Suprapubic skin (tissue), 4 donors: Measurements from ENCODE around the gene CXCR6. TPM values are rescaled to one million over a fixed set of nuclear protein-coding genes. Genes with fewer than 3 reads are reported as not detected.

ENCODE experiments used
- DNase-seq, 2 donors: peaks; one replicate each; pipeline ENCODE4 v3.0.0-alpha.2; 2019; ENCODE audit warnings: low spot score in 2 of 2
- H3K27ac ChIP-seq: fragments of 200-600 bp; sonication (generic); one replicate; pipeline ENCODE4 v1.5.1; 2019
- H3K27me3 ChIP-seq: fragments of 200-600 bp; sonication (generic); one replicate; pipeline ENCODE4 v1.5.1; 2019
- H3K36me3 ChIP-seq: fragments of 200-600 bp; sonication (generic); one replicate; pipeline ENCODE4 v1.5.1; 2019
- H3K4me1 ChIP-seq: fragments of 200-600 bp; sonication (generic); one replicate; pipeline ENCODE4 v1.5.1; 2019
- H3K4me3 ChIP-seq: fragments of 200-600 bp; sonication (generic); one replicate; pipeline ENCODE4 v1.5.1; 2019; ENCODE audit warnings: mild to moderate bottlenecking
- H3K9me3 ChIP-seq: fragments of 200-600 bp; sonication (generic); one replicate; pipeline ENCODE4 v1.5.1; 2019
- CTCF ChIP-seq, 2 donors: fragments of 200-600 bp in 1 of 2; fragments of 450-650 bp in 1 of 2; sonication (generic) in 1 of 2; IDR thresholded peaks; one replicate each; pipeline ENCODE4 v1.5.1; 2016 to 2019; ENCODE audit warnings: antibody characterized with exemption in 2 of 2, mild to moderate bottlenecking in 1 of 2, moderate library complexity in 1 of 2
- EP300 ChIP-seq: sonication (generic); formaldehyde crosslinking; IDR thresholded peaks from one replicate; pipeline ENCODE4 v1.6.1; 2017; ENCODE audit warnings: antibody characterized with exemption
- POLR2A ChIP-seq, 2 donors: fragments of 450-650 bp; IDR thresholded peaks; one replicate each; pipeline ENCODE4 v1.6.1; 2017; ENCODE audit warnings: antibody characterized with exemption in 2 of 2, mild to moderate bottlenecking in 2 of 2, moderate library complexity in 2 of 2
- POLR2AphosphoS5 ChIP-seq, 3 donors: sonication (generic); formaldehyde crosslinking; IDR thresholded peaks; one replicate each; pipeline ENCODE4 v1.6.1; 2017; ENCODE audit warnings: antibody characterized with exemption in 3 of 3
- WGBS: methylation state at CpG from one replicate; pipeline ENCODE4 v1.1.5; 2018; 5-methylcytosine and 5-hydroxymethylcytosine counted together
- total RNA-seq, 4 donors: library from RNA; depleted of rRNA; stranded (reverse); fragments of >200 nt; gene quantifications; one replicate each; pipeline ENCODE4 v1.1.0, GENCODE V29; 2016

CXCR6 gene
- total RNA-seq, 4 donors from 2014 or later = 0.23 to 0.59 TPM; not detected in 2

GRCh38 chr3:45975686-45976085, 32.4 kb downstream of the CXCR6 start:
- H3K36me3 ChIP-seq = peaks cover 64% of the 10 kb centered on the region
- H3K9me3 ChIP-seq = no peaks in the 10 kb centered on the region
- H3K4me3 ChIP-seq = no peak overlapping the region
- WGBS = 43% methylated on average over 5 of the region's 5 CpGs
- TF ChIP-seq POLR2AphosphoS5 (IDR thresholded peaks at IDR 0.05) (no peak), POLR2A (IDR thresholded peaks at IDR 0.05) (no peak), EP300 (no peak), CTCF (IDR thresholded peaks at IDR 0.05) (no peak)
- H3K27me3 ChIP-seq = no peaks in the 10 kb centered on the region
- H3K4me1 ChIP-seq = peaks cover 11% of the 10 kb centered on the region
- no peak for DNase-seq
- H3K27ac ChIP-seq = no peak overlapping the region

- peaks cover 72% of the 10 kb centered on the region for H3K36me3 ChIP-seq
- WGBS = 85% methylated on average over 6 of the region's 6 CpGs
- no peaks in the 10 kb centered on the region for H3K9me3 ChIP-seq
- no peak for TF ChIP-seq CTCF (IDR thresholded peaks at IDR 0.05)
- TF ChIP-seq EP300 = no peak
- TF ChIP-seq POLR2A (IDR thresholded peaks at IDR 0.05) = no peak
- TF ChIP-seq POLR2AphosphoS5 (IDR thresholded peaks at IDR 0.05) = no peak
- no peaks in the 10 kb centered on the region for H3K27me3 ChIP-seq
- H3K27ac ChIP-seq = no peak overlapping the region
- H3K4me1 ChIP-seq = peaks cover 11% of the 10 kb centered on the region
- no peak overlapping the region for H3K4me3 ChIP-seq
- no peak for DNase-seq
These were observed 33.2 kb downstream of the CXCR6 start for GRCh38 chr3:45976191-45977091.

- Histone ChIP-seq H3K4me3 (no peak overlapping the region), H3K9me3 (no peaks in the 10 kb centered on the region), H3K36me3 (peaks cover 85% of the 10 kb centered on the region), H3K27me3 (no peaks in the 10 kb centered on the region), H3K27ac (no peak overlapping the region), H3K4me1 (peaks cover 11% of the 10 kb centered on the region)
- no peak for DNase-seq
- 57% methylated on average over 5 of the region's 5 CpGs for WGBS
- TF ChIP-seq POLR2AphosphoS5 (IDR thresholded peaks at IDR 0.05) = no peak
- TF ChIP-seq POLR2A (IDR thresholded peaks at IDR 0.05) = no peak
- no peak for TF ChIP-seq CTCF (IDR thresholded peaks at IDR 0.05)
- no peak for TF ChIP-seq EP300
These were observed 34.9 kb downstream of the CXCR6 start for GRCh38 chr3:45978006-45978761.

- H3K27ac ChIP-seq = no peak overlapping the region
- H3K4me1 ChIP-seq = peaks cover 11% of the 10 kb centered on the region
- peaks cover 82% of the 10 kb centered on the region for H3K36me3 ChIP-seq
- no peaks in the 10 kb centered on the region for H3K27me3 ChIP-seq
- no peaks in the 10 kb centered on the region for H3K9me3 ChIP-seq
- no peak overlapping the region for H3K4me3 ChIP-seq
- 91% methylated on average over 4 of the region's 4 CpGs for WGBS
- TF ChIP-seq POLR2AphosphoS5 (IDR thresholded peaks at IDR 0.05) (no peak), POLR2A (IDR thresholded peaks at IDR 0.05) (no peak), EP300 (no peak), CTCF (IDR thresholded peaks at IDR 0.05) (no peak)
- DNase-seq = no peak
These were observed 36.1 kb downstream of the CXCR6 start for GRCh38 chr3:45979378-45979777.
